Kidney epithelial cell (primary cell): ENCODE data around the gene RAC3. TPM values are rescaled to one million over a fixed set of nuclear protein-coding genes. Genes with fewer than 3 reads are reported as not detected.

Experiments
- DNase-seq: peaks from one replicate; pipeline ENCODE4 v3.0.0-alpha.2; 2010; ENCODE audit warnings: low read depth
- H3K27me3 ChIP-seq: 2 replicates; pipeline ENCODE4 v1.6.0; 2011; ENCODE audit warnings: low read length; ENCODE audit not compliant: control insufficient read depth, insufficient read depth
- H3K36me3 ChIP-seq: 2 replicates; pipeline ENCODE4 v1.5.1; 2011; ENCODE audit warnings: low read length; ENCODE audit not compliant: control insufficient read depth, insufficient read depth
- H3K4me3 ChIP-seq: 2 replicates; pipeline ENCODE4 v1.5.1; 2011; ENCODE audit warnings: low read depth, mild to moderate bottlenecking, control low read depth, low read length
- CTCF ChIP-seq: IDR thresholded peaks from 2 replicates; pipeline ENCODE4 v1.5.1; 2011; ENCODE audit warnings: mild to moderate bottlenecking, moderate library complexity, low read length, control low read depth, inconsistent platforms; ENCODE audit not compliant: insufficient read depth, poor library complexity, severe bottlenecking
- total RNA-seq: library from RNA; depleted of rRNA; stranded (reverse); fragments of >200 nt; gene quantifications from 2 replicates; pipeline ENCODE4 v1.2.3, GENCODE V29; 2015

The RAC3 gene
- total RNA-seq, 1 donor from 2014 or later: 57.4 TPM

GRCh38 chr17:82076785-82077591 lies 45.5 kb downstream of the RAC3 start:
- TF ChIP-seq CTCF: no peak
- no peak for DNase-seq
- Histone ChIP-seq H3K4me3 (no peak overlapping the region), H3K27me3 (no peaks in the 10 kb centered on the region), H3K36me3 (peaks cover 4% of the 10 kb centered on the region)

- no peak overlapping the region for H3K4me3 ChIP-seq
- peaks cover 5% of the 10 kb centered on the region for H3K36me3 ChIP-seq
- TF ChIP-seq CTCF: no peak
- DNase-seq: no peak
- no peaks in the 10 kb centered on the region for H3K27me3 ChIP-seq
Observed at GRCh38 chr17:82077617-82078358, 46.3 kb downstream of the RAC3 start.

- no peaks in the 10 kb centered on the region for H3K27me3 ChIP-seq
- peaks cover 10% of the 10 kb centered on the region for H3K36me3 ChIP-seq
- DNase-seq: no peak
- no peak for TF ChIP-seq CTCF
- H3K4me3 ChIP-seq: no peak overlapping the region
Observed at GRCh38 chr17:82078433-82078832, 47.0 kb downstream of the RAC3 start.

- no peak for TF ChIP-seq CTCF
- Histone ChIP-seq H3K27me3 (no peaks in the 10 kb centered on the region), H3K4me3 (no peak overlapping the region), H3K36me3 (peaks cover 10% of the 10 kb centered on the region)
- no peak for DNase-seq
Observed at GRCh38 chr17:82079001-82079677, 47.7 kb downstream of the RAC3 start.

GRCh38 chr17:82080048-82080788 lies 48.7 kb downstream of the RAC3 start:
- no peak for TF ChIP-seq CTCF
- Histone ChIP-seq H3K4me3 (no peak overlapping the region), H3K36me3 (peaks cover 11% of the 10 kb centered on the region), H3K27me3 (no peaks in the 10 kb centered on the region)
- no peak for DNase-seq
